SK-N-SH (cell line): ENCODE data around the gene LEF1. TPM values are rescaled to one million over a fixed set of nuclear protein-coding genes. Genes with fewer than 3 reads are reported as not detected.

Source experiments
- CTCF ChIA-PET: fragments of 300-600, 350-600 bp; formaldehyde crosslinking; extraction: SDS; loops from one replicate; lab custom pipeline; 2021; lab: Yijun Ruan, JAX
- POLR2A ChIA-PET: fragments of 350-600 bp; sonication (Branson Sonifier 250); formaldehyde crosslinking; extraction: SDS; loops from one replicate; lab custom pipeline; 2020; ENCODE audit warnings: antibody characterized with exemption, inconsistent platforms; lab: Yijun Ruan, JAX
- DNase-seq: peaks from one replicate; pipeline ENCODE4 v3.0.0; 2012
- H2AFZ ChIP-seq: fragments of 200-600 bp; sonication (generic); 2 replicates; pipeline ENCODE4 v1.8.1; 2016; ENCODE audit warnings: antibody characterized with exemption, mild to moderate bottlenecking, low read depth
- H3F3A ChIP-seq: fragments of 200-600 bp; sonication (generic); replicated peaks from 2 replicates; pipeline ENCODE3; 2016; ENCODE audit warnings: antibody characterized with exemption, mild to moderate bottlenecking; ENCODE audit not compliant: insufficient read depth
- H3K27ac ChIP-seq, 2 experiments: fragments of 200-500 bp in 1 of 2; fragments of 200-600 bp in 1 of 2; sonication (Bioruptor generic) in 1 of 2; sonication (generic), shearing (Covaris generic) in 1 of 2; 2 replicates each; pipeline versions ENCODE4 v1.5.1 to v1.6.1; 2014 to 2016; ENCODE audit warnings: low read depth in 2 of 2, inconsistent platforms in 1 of 2, low read length in 1 of 2, mild to moderate bottlenecking in 1 of 2, mixed read lengths in 1 of 2
- H3K27me3 ChIP-seq: fragments of 200-600 bp; sonication (generic), shearing (Covaris generic); 2 replicates; pipeline ENCODE4 v1.6.1; 2016; ENCODE audit warnings: mixed run types; ENCODE audit not compliant: insufficient read depth
- H3K36me3 ChIP-seq, 2 experiments: fragments of 200-500 bp in 1 of 2; fragments of 200-600 bp in 1 of 2; sonication (Bioruptor generic) in 1 of 2; sonication (generic) in 1 of 2; replicated peaks in 1 of 2; 2 replicates each; pipeline versions ENCODE3 to v1.5.1; 2014 to 2016; ENCODE audit warnings: low read length in 1 of 2, mild to moderate bottlenecking in 1 of 2; ENCODE audit not compliant: insufficient read depth in 2 of 2, control insufficient read depth in 1 of 2
- H3K4me1 ChIP-seq, 2 experiments: fragments of 200-500 bp in 1 of 2; fragments of 200-600 bp in 1 of 2; sonication (Bioruptor generic) in 1 of 2; sonication (generic), shearing (Covaris generic) in 1 of 2; 2 replicates each; pipeline versions ENCODE4 v1.5.1 to v1.6.1; 2014 to 2016; ENCODE audit warnings: low read depth in 1 of 2, low read length in 1 of 2, mixed run types in 1 of 2; ENCODE audit not compliant: insufficient read depth in 2 of 2, control insufficient read depth in 1 of 2
- H3K4me2 ChIP-seq: fragments of 200-600 bp; sonication (generic), shearing (Covaris generic); 2 replicates; pipeline ENCODE4 v1.6.1; 2017; ENCODE audit warnings: mixed run types
- H3K4me3 ChIP-seq, 2 experiments: fragments of 200-500 bp in 1 of 2; fragments of 200-600 bp in 1 of 2; sonication (Bioruptor generic) in 1 of 2; sonication (generic), shearing (Covaris generic) in 1 of 2; 2 replicates each; pipeline versions ENCODE4 v1.5.1 to v1.8.1; 2014 to 2016; ENCODE audit warnings: low read depth in 2 of 2, inconsistent platforms in 1 of 2, low read length in 1 of 2, mild to moderate bottlenecking in 1 of 2, mixed read lengths in 1 of 2, moderate library complexity in 1 of 2
- H3K79me2 ChIP-seq: fragments of 200-600 bp; sonication (generic); 2 replicates; pipeline ENCODE4 v1.8.1; 2017; ENCODE audit warnings: mild to moderate bottlenecking; ENCODE audit not compliant: insufficient read depth
- H3K9ac ChIP-seq: fragments of 200-600 bp; sonication (generic); 2 replicates; pipeline ENCODE4 v1.6.1; 2017; ENCODE audit warnings: mixed run types
- H3K9me2 ChIP-seq: fragments of 200-600 bp; sonication (generic); 2 replicates; pipeline ENCODE4 v1.6.1; 2017; ENCODE audit warnings: mixed run types
- H3K9me3 ChIP-seq: fragments of 200-600 bp; sonication (generic); 2 replicates; pipeline ENCODE4 v1.6.1; 2017; ENCODE audit warnings: mixed run types, mild to moderate bottlenecking, moderate library complexity
- H4K20me1 ChIP-seq: fragments of 200-600 bp; sonication (generic); 2 replicates; pipeline ENCODE4 v1.6.1; 2017; ENCODE audit warnings: mild to moderate bottlenecking, mixed run types; ENCODE audit not compliant: insufficient read depth
- ELF1 ChIP-seq: IDR thresholded peaks from 2 replicates; pipeline ENCODE4 v1.4.0; 2012
- FOSL2 ChIP-seq: IDR thresholded peaks from 2 replicates; pipeline ENCODE4 v1.4.0; 2012; ENCODE audit warnings: low read depth, mild to moderate bottlenecking, moderate library complexity, borderline replicate concordance
- GABPA ChIP-seq: IDR thresholded peaks from 2 replicates; pipeline ENCODE4 v1.4.0; 2012; ENCODE audit warnings: low read depth, mild to moderate bottlenecking
- MXI1 ChIP-seq: IDR thresholded peaks from 2 replicates; pipeline ENCODE4 v1.6.1; 2012; ENCODE audit warnings: mild to moderate bottlenecking, low read depth, low read length, improper control_type of control experiment
- NRF1 ChIP-seq: IDR thresholded peaks from 2 replicates; pipeline ENCODE4 v1.6.1; 2012; ENCODE audit warnings: low read depth, mild to moderate bottlenecking, low read length
- RAD21 ChIP-seq: IDR thresholded peaks from 2 replicates; pipeline ENCODE4 v1.6.1; 2012; ENCODE audit warnings: mild to moderate bottlenecking, low read length
- RXRA ChIP-seq: IDR thresholded peaks from 2 replicates; pipeline ENCODE4 v1.4.0; 2012; ENCODE audit warnings: low read depth, mild to moderate bottlenecking, borderline replicate concordance
- SIN3A ChIP-seq: IDR thresholded peaks from 2 replicates; pipeline ENCODE4 v1.6.1; 2012; ENCODE audit warnings: low read depth, mild to moderate bottlenecking, low read length, moderate library complexity, borderline replicate concordance
- SMC3 ChIP-seq: IDR thresholded peaks from 2 replicates; pipeline ENCODE4 v1.6.1; 2012; ENCODE audit warnings: low read depth, low read length, improper control_type of control experiment
- TEAD4 ChIP-seq: IDR thresholded peaks from 2 replicates; pipeline ENCODE4 v1.4.0; 2012; ENCODE audit warnings: mild to moderate bottlenecking, borderline replicate concordance; ENCODE audit not compliant: insufficient read depth
- YY1 ChIP-seq: IDR thresholded peaks from 2 replicates; pipeline ENCODE4 v1.4.0; 2012; ENCODE audit warnings: low read depth, mild to moderate bottlenecking
- WGBS: methylation state at CpG from one replicate; pipeline ENCODE4 v1.1.6; 2017; ENCODE audit warnings: low lambda C conversion rate; 5-methylcytosine and 5-hydroxymethylcytosine counted together
- polyA plus RNA-seq, 3 experiments: library from polyadenylated mRNA; depleted of rRNA; stranded (reverse); fragments of >200 nt; gene quantifications; 2 replicates each; pipeline ENCODE4 v1.2.3, GENCODE V29; 2012
- TF ChIP-seq, protein P1 (sequence below): IDR thresholded peaks from 2 replicates; pipeline ENCODE4 v1.4.0; 2012; ENCODE audit warnings: low read depth, borderline replicate concordance
- TF ChIP-seq, protein P2 (sequence below): fragments of 200-600 bp; sonication (generic); IDR thresholded peaks from 2 replicates; pipeline ENCODE4 v1.6.1; 2017; ENCODE audit warnings: antibody characterized with exemption, mild to moderate bottlenecking, moderate library complexity
- TF ChIP-seq, protein P3 (sequence below): fragments of 150-350 bp; IDR thresholded peaks from 2 replicates; pipeline ENCODE4 v1.6.1; 2017; ENCODE audit warnings: antibody characterized with exemption, low read length, low read depth, borderline replicate concordance
- TF ChIP-seq, protein P4 (sequence below): IDR thresholded peaks from 2 replicates; pipeline ENCODE4 v1.4.0; 2012; ENCODE audit warnings: low read depth, borderline replicate concordance
- TF ChIP-seq, protein P5 (sequence below): IDR thresholded peaks from 2 replicates; pipeline ENCODE4 v1.6.1; 2012; ENCODE audit warnings: mild to moderate bottlenecking, low read depth, low read length, moderate library complexity

The LEF1 gene
- polyA plus RNA-seq, 1 of the 3 experiments (the other 2 are of a cell fraction) = 0.36 TPM

DNA sequence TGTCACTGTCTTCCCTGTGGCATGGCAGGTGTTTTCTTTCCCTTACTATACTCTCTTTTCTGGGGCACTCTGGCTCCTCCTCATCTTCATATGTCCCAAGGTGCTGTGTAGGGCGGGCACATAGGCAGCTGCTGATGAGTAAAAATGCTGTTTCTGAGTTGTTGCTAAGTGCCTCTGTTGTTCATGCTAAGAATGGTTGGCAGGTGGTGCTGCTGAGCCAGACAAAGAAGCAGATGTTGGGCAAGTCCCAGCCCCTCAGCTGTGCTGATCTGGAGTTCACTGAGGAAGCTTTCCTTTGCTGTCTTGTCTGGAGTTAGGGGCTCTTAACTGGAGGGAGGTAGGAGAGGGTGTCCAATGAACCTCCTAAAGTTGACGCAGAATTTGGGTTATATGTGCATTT lies 138.4 kb downstream of the LEF1 start:
- 83% methylated on average over 2 of the region's 2 CpGs for WGBS
- no peak overlapping the region for H3K4me2 ChIP-seq
- H3K36me3 ChIP-seq = peaks cover 0 to 27% of the 10 kb centered on the region in 2 experiments
- no peaks in the 10 kb centered on the region for H3K79me2 ChIP-seq
- H3K9ac ChIP-seq = no peak overlapping the region
- CTCF ChIA-PET = interaction anchor here (0.7 to 10.9 kb wide), 15 partner anchors 11 to 552 kb away, joined by 3 to 89 read pairs (median 5); no protein-coding TSS in a partner anchor
- H3K9me2 ChIP-seq = no peaks in the 10 kb centered on the region
- H3K9me3 ChIP-seq = no peaks in the 10 kb centered on the region
- H2AFZ ChIP-seq = no peak overlapping the region
- POLR2A ChIA-PET = no interaction called here
- H3K4me3 ChIP-seq = no peak overlapping the region
- no peaks in the 10 kb centered on the region for H3F3A ChIP-seq
- H3K27ac ChIP-seq = no peak overlapping the region
- H3K27me3 ChIP-seq = no peaks in the 10 kb centered on the region
- peak; percentile 40 for DNase-seq
- TF ChIP-seq RXRA (no peak), ELF1 (no peak), SMC3 (peak; percentile 74), GABPA (no peak), YY1 (no peak), MXI1 (no peak), TEAD4 (no peak), FOSL2 (no peak), NRF1 (no peak), SIN3A (no peak), RAD21 (peak; percentile 81)
- TF ChIP-seq, protein P1, sequence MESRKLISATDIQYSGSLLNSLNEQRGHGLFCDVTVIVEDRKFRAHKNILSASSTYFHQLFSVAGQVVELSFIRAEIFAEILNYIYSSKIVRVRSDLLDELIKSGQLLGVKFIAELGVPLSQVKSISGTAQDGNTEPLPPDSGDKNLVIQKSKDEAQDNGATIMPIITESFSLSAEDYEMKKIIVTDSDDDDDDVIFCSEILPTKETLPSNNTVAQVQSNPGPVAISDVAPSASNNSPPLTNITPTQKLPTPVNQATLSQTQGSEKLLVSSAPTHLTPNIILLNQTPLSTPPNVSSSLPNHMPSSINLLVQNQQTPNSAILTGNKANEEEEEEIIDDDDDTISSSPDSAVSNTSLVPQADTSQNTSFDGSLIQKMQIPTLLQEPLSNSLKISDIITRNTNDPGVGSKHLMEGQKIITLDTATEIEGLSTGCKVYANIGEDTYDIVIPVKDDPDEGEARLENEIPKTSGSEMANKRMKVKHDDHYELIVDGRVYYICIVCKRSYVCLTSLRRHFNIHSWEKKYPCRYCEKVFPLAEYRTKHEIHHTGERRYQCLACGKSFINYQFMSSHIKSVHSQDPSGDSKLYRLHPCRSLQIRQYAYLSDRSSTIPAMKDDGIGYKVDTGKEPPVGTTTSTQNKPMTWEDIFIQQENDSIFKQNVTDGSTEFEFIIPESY = no peak
- TF ChIP-seq, protein P2, sequence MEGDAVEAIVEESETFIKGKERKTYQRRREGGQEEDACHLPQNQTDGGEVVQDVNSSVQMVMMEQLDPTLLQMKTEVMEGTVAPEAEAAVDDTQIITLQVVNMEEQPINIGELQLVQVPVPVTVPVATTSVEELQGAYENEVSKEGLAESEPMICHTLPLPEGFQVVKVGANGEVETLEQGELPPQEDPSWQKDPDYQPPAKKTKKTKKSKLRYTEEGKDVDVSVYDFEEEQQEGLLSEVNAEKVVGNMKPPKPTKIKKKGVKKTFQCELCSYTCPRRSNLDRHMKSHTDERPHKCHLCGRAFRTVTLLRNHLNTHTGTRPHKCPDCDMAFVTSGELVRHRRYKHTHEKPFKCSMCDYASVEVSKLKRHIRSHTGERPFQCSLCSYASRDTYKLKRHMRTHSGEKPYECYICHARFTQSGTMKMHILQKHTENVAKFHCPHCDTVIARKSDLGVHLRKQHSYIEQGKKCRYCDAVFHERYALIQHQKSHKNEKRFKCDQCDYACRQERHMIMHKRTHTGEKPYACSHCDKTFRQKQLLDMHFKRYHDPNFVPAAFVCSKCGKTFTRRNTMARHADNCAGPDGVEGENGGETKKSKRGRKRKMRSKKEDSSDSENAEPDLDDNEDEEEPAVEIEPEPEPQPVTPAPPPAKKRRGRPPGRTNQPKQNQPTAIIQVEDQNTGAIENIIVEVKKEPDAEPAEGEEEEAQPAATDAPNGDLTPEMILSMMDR = peak; percentile 41
- TF ChIP-seq, protein P3, sequence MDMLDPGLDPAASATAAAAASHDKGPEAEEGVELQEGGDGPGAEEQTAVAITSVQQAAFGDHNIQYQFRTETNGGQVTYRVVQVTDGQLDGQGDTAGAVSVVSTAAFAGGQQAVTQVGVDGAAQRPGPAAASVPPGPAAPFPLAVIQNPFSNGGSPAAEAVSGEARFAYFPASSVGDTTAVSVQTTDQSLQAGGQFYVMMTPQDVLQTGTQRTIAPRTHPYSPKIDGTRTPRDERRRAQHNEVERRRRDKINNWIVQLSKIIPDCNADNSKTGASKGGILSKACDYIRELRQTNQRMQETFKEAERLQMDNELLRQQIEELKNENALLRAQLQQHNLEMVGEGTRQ = no peak
- TF ChIP-seq, protein P4, sequence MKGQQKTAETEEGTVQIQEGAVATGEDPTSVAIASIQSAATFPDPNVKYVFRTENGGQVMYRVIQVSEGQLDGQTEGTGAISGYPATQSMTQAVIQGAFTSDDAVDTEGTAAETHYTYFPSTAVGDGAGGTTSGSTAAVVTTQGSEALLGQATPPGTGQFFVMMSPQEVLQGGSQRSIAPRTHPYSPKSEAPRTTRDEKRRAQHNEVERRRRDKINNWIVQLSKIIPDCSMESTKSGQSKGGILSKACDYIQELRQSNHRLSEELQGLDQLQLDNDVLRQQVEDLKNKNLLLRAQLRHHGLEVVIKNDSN = no peak
- TF ChIP-seq, protein P5, sequence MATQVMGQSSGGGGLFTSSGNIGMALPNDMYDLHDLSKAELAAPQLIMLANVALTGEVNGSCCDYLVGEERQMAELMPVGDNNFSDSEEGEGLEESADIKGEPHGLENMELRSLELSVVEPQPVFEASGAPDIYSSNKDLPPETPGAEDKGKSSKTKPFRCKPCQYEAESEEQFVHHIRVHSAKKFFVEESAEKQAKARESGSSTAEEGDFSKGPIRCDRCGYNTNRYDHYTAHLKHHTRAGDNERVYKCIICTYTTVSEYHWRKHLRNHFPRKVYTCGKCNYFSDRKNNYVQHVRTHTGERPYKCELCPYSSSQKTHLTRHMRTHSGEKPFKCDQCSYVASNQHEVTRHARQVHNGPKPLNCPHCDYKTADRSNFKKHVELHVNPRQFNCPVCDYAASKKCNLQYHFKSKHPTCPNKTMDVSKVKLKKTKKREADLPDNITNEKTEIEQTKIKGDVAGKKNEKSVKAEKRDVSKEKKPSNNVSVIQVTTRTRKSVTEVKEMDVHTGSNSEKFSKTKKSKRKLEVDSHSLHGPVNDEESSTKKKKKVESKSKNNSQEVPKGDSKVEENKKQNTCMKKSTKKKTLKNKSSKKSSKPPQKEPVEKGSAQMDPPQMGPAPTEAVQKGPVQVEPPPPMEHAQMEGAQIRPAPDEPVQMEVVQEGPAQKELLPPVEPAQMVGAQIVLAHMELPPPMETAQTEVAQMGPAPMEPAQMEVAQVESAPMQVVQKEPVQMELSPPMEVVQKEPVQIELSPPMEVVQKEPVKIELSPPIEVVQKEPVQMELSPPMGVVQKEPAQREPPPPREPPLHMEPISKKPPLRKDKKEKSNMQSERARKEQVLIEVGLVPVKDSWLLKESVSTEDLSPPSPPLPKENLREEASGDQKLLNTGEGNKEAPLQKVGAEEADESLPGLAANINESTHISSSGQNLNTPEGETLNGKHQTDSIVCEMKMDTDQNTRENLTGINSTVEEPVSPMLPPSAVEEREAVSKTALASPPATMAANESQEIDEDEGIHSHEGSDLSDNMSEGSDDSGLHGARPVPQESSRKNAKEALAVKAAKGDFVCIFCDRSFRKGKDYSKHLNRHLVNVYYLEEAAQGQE = no peak
- H4K20me1 ChIP-seq = no peaks in the 10 kb centered on the region
- H3K4me1 ChIP-seq = peaks cover 0 to 6% of the 10 kb centered on the region in 2 experiments; a peak in 1 of 4 replicates
